Lung (tissue), 12 donors: Measurements from ENCODE around the gene CLDN7. TPM values are rescaled to one million over a fixed set of nuclear protein-coding genes. Genes with fewer than 3 reads are reported as not detected.

Experiments used
- ATAC-seq: fragments of 200-7000 bp; cut with Tn5 transposase; one replicate; pipeline ENCODE4 v1.9.1; 2020; ENCODE audit warnings: moderate number of reproducible peaks; ENCODE audit not compliant: insufficient read depth, low FRiP score
- DNase-seq, 3 donors: peaks; one replicate each; pipeline ENCODE4 v3.0.0-alpha.2; 2013 to 2017
- H3K27ac ChIP-seq, 2 donors: one replicate each; pipeline ENCODE4 v1.5.1; 2013; ENCODE audit warnings: mild to moderate bottlenecking in 2 of 2, moderate library complexity in 2 of 2, control low read depth in 1 of 2, inconsistent platforms in 1 of 2, low read depth in 1 of 2, low read length in 1 of 2
- H3K27me3 ChIP-seq, 3 donors: one replicate each; pipeline ENCODE4 v1.5.1; 2013; ENCODE audit warnings: low read length in 2 of 3; ENCODE audit not compliant: control insufficient read depth in 3 of 3, insufficient read depth in 3 of 3
- H3K36me3 ChIP-seq, 4 donors: one replicate each; pipeline ENCODE4 v1.5.1; 2013; ENCODE audit warnings: low read length in 4 of 4, mild to moderate bottlenecking in 1 of 4, moderate library complexity in 1 of 4; ENCODE audit not compliant: control insufficient read depth in 4 of 4, insufficient read depth in 4 of 4
- H3K4me1 ChIP-seq, 5 donors: one replicate each; pipeline ENCODE4 v1.5.1; 2013; ENCODE audit warnings: low read length in 5 of 5, mild to moderate bottlenecking in 2 of 5, moderate library complexity in 1 of 5; ENCODE audit not compliant: control insufficient read depth in 5 of 5, insufficient read depth in 5 of 5
- H3K4me3 ChIP-seq: one replicate; pipeline ENCODE4 v1.5.1; 2013; ENCODE audit warnings: mild to moderate bottlenecking, control low read depth, moderate library complexity
- H3K9ac ChIP-seq, 2 donors: one replicate each; pipeline ENCODE4 v1.5.1; 2013; ENCODE audit warnings: low read length in 2 of 2, control low read depth in 1 of 2; ENCODE audit not compliant: insufficient read depth in 1 of 2
- H3K9me3 ChIP-seq, 4 donors: one replicate each; pipeline ENCODE4 v1.5.1; 2013; ENCODE audit warnings: low read length in 3 of 4, mild to moderate bottlenecking in 1 of 4, moderate library complexity in 1 of 4; ENCODE audit not compliant: control insufficient read depth in 4 of 4, insufficient read depth in 3 of 4
- WGBS, 2 donors: extraction: QIAGEN DNeasy Blood & Tissue Kit; methylation state at CpG; one replicate each; pipeline ENCODE4 v1.1.7; 2013; 5-methylcytosine and 5-hydroxymethylcytosine counted together
- polyA plus RNA-seq, 2 donors: library from polyadenylated mRNA; stranded (reverse); fragments of 200-250 nt; gene quantifications; one replicate each; pipeline ENCODE4 v1.2.1, GENCODE V29; 2013
- total RNA-seq, 2 donors: library from RNA; depleted of rRNA in 1 of 2; stranded (reverse); fragments of >200 nt in 1 of 2; gene quantifications; one replicate each; pipeline ENCODE4 v1.2.1, GENCODE V29; 2014 to 2021
- TF ChIP-seq, protein P1 (sequence below): IDR thresholded peaks from 2 replicates; pipeline ENCODE4 v1.5.1; 2012; ENCODE audit warnings: mild to moderate bottlenecking; ENCODE audit errors: control extremely low read depth, extremely low read depth
- donor health status: control.
- donor health status: control.
- donor health status: Bipolar disorder and iron deficiency.
- donor health status: healthy.
- donor health status: DM: yes; HTN: yes; CAD: no.

Gene CLDN7
- total and polyA plus RNA-seq, 4 donors: 117 to 199 (median 145) TPM

DNA sequence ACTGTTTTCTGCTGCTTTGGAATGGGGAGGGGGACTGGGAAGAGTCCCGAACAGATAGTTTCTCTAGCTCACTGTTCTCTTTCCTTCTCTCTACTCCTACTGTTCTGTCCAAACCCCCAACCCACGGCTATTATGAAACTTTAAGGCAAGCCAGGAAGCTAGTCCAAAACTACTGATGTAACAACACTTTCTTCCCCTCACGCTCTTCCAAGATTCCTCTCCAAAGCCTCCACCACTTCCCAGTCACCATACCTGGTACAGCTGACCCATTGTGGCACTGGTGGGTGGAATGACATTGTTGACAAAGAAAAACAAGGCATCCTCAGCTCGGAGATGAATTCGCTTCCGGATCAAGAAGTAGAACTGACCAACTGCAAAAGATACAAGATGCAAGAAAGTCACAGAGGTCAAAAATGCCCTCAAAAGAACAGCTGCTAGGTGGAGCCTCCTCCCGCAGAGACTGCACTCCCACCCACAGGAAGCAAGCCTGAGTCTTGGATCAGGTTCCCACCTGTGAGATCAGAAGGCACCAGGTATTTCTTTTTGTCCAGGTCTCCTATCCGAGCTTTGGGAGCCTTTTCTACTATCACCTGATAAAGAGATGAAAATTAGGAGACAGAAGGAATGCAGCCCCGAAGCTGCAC lies 21.1 kb downstream of the CLDN7 start:
- Histone ChIP-seq H3K36me3 (peaks cover 6 to 33% (median 26%) of the 10 kb centered on the region in 4 donors), H3K4me3 (peak overlapping the region; percentile 83), H3K9ac (peak overlapping the region; percentile 91 to 94), H3K4me1 (peaks cover 4 to 34% (median 14%) of the 10 kb centered on the region in 5 donors), H3K27me3 (no peaks in the 10 kb centered on the region), H3K9me3 (no peaks in the 10 kb centered on the region), H3K27ac (peak overlapping the region; percentile 94 to 97)
- ATAC-seq (no peak), DNase-seq (no peak)
- TF ChIP-seq, protein P1, sequence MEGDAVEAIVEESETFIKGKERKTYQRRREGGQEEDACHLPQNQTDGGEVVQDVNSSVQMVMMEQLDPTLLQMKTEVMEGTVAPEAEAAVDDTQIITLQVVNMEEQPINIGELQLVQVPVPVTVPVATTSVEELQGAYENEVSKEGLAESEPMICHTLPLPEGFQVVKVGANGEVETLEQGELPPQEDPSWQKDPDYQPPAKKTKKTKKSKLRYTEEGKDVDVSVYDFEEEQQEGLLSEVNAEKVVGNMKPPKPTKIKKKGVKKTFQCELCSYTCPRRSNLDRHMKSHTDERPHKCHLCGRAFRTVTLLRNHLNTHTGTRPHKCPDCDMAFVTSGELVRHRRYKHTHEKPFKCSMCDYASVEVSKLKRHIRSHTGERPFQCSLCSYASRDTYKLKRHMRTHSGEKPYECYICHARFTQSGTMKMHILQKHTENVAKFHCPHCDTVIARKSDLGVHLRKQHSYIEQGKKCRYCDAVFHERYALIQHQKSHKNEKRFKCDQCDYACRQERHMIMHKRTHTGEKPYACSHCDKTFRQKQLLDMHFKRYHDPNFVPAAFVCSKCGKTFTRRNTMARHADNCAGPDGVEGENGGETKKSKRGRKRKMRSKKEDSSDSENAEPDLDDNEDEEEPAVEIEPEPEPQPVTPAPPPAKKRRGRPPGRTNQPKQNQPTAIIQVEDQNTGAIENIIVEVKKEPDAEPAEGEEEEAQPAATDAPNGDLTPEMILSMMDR: no peak
- 28 to 35% methylated on average over 9 of the region's 9 CpGs for WGBS, 2 donors

DNA sequence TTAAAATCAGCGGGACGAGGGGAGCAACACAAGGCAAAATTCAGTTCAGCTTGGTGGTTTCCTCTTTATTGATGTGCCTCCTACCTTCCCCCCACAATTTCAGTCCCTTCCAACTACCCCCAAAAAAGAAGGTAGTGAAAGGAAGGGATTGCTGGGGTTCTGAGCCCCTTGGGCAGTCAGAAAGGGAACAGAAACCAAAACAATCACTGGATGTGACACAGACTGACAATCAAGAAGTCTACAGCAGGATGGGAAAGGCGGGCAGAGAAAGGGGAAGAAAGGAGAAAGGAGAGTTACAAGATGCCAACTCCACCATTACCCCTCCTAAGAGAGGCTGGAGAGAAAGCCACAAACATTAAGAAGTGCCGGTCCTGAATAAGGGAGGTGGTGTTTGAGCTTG lies 21.9 kb downstream of the CLDN7 start:
- DNase-seq (no peak), ATAC-seq (no peak)
- Histone ChIP-seq H3K4me1 (peaks cover 4 to 34% (median 14%) of the 10 kb centered on the region in 5 donors), H3K4me3 (no peak overlapping the region), H3K27me3 (no peaks in the 10 kb centered on the region), H3K36me3 (peaks cover 6 to 33% (median 27%) of the 10 kb centered on the region in 4 donors), H3K9me3 (no peaks in the 10 kb centered on the region), H3K27ac (peak overlapping the region in 1 of 2 donors; percentile 51), H3K9ac (peak overlapping the region in 1 of 2 donors; percentile 29)
- WGBS, 2 donors: 44 to 57% methylated on average over 4 of the region's 4 CpGs
- TF ChIP-seq, protein P1: no peak

DNA sequence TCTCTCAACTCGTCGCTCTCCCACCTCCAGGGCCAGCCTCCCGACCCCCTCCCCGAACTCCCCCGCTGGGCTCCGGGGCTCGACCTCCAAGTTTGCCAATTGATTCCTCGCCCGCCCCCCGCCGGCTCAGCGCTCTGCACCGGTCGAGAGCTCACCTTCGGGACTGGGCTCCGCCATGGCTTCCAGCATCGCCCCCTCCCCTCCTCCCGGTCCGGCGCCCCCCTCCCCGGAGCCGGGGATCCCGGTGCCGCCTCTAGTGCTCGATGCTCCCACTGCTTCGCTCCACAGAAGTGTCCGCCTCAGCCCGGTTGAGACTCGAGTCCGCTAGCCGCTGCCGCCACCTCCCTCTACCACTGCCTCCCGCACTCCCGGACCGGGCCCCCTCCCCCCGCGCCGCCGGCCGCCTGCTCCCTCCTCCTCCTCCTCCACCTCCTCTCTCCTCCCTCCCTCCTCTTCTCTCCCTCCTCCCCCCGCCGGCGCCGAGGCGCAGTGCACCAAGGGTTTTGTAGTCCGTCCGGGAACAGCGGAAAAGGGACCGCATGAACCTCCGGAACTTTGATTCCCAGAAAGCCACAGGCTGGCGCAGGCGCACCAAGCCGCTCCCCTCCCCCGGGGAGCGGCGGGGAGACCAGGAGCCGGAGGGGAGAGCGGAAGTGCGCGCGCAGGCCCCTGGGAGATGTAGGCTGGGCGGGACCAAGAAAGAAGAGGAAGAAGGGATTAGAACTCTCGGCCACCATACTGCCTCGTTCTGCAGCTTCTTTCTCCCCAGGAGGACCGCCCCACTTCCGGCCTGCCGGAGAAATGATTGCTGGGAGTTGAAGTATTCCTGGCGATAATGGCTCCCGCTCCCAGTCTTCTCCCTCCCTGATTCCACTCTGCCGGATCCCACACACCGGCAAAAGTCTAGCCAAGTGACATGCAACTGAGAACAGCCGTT lies 22.9 kb downstream of the CLDN7 start, which contains the start of gene PHF23:
PHF23 (minus strand) TSS at position 367 of the 937 bp plus-strand sequence; CDS start at position 189, 178 bp downstream.
- Histone ChIP-seq H3K4me1 (peaks cover 4 to 40% (median 14%) of the 10 kb centered on the region in 5 donors), H3K4me3 (peak within 1 kb of the TSS; percentile 92), H3K27me3 (no peaks in the 10 kb centered on the region), H3K27ac (peak within 1 kb of the TSS; percentile 87 to 88), H3K9ac (peak within 1 kb of the TSS; percentile 29 to 49), H3K9me3 (no peaks in the 10 kb centered on the region), H3K36me3 (peaks cover 6 to 32% (median 27%) of the 10 kb centered on the region in 4 donors)
- WGBS, 2 donors: 1% methylated on average over 66 to 72 of the region's 72 CpGs
- ATAC-seq (peak; percentile 66), DNase-seq (peak; percentile 100)
- TF ChIP-seq, protein P1: no peak
